Activated naive CD4-positive, alpha-beta T cell treated with anti-CD3 and anti-CD28 coated beads, Interleukin-2, amount 10 ng/mL, durations not matched to agents 5 hours and 36 hours (primary cell): ENCODE measurements around the gene SESN1. TPM values are rescaled to one million over a fixed set of nuclear protein-coding genes. Genes with fewer than 3 reads are reported as not detected.

ENCODE experiments used
- total RNA-seq, 2 experiments: library from RNA; stranded (reverse); gene quantifications; one replicate each; pipeline ENCODE4 v1.2.3, GENCODE V29; 2021

The SESN1 gene
- 10 to 100 TPM; 17.9 to 18.6 TPM for total RNA-seq

DNA sequence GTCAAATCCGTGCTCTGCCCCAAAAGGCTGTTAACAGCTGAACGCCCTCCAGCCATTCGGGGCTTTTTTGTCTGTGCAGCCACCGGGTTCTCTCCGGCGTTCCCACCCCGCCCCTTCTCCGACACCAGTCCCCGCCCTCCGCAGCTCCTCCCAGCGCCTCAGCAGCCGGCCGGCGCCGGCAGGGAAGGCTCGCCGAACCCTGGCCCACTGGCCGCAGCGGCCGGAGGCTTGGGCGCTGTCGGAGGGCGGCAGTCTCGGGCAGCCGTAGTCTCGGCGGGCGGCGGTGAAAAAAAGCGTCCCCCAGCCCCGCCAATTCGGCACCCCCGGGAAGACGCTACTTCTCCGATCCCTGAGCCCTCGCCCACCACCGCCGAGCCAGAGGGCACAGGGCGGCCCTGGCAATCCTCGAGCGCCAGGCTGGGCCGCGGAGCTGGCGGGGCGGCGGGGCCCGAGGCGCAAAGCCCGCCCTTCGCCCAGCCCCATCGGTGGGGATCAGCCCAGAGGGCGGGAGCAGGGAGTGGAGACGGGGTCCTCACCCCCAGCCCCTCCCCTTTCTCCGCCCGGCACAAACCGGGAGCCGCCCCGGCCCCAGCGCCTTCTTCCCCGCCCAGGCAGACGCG, at the start of gene SESN1:
Gene SESN1 (minus strand): TSS at position 431 of the 620 bp plus-strand sequence. CDS start 773 bp downstream, outside the sequence.

DNA sequence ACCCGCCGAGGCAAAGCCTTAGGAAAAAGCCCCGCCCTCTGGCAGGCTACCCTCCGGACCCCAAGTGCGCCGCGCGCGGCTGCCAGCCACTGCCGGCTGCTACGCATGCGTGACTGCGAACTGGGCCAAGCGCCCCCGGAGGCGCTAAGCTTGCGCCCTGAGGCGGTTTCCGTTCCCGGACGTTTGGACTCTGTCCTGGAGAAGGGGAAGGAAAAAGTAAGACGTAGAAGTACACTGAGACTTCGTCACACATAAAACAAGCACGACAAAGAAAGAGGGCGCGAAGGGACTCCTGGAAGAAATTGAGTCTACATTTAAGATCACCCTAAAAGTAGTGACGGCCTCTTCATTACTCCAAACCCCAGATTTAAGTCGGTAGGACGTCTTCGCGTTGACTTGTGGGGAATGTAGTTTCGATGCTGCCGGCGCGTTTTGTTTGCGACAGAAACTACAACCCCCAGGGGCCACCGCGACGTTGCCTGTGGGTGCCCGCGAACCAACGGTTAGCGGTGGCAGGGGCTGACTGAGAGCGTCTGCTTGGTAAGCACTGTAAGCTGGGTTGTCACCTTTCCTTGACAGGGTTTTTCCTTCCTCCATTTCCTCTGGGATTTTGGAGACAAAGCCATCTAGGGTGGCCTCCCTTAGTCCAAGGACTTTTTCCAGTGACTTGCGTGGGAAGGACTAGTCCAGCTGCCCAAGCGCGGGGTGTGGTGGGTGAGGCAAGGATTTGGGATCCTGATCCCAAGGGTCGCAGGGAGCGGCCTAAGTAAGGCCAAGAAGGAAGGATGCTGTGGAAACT, 589 bp upstream of the SESN1 start, which contains the start of gene CEP57L1:
Gene CEP57L1 (plus strand): TSS at position 472 of the 799 bp plus-strand sequence. CDS start 49,715 bp downstream, outside the sequence.

Other genes with a start within 250 kb of the SESN1 start
- 1 to 10 TPM; 5.8 to 6.5 TPM for gene ARMC2, start 246.4 kb downstream of the SESN1 start, total RNA-seq
- 10 to 100 TPM; 14.2 to 18.1 TPM for gene CEP57L1, start 661 bp upstream of the SESN1 start, total RNA-seq